Hepatic stellate cell (primary cell): ENCODE data around the gene SLC18A3.

Source experiments
- DNase-seq: peaks from one replicate; pipeline ENCODE4 v3.0.0; 2011; ENCODE audit warnings: low spot score

SLC18A3 gene

GRCh38 chr10:49611816-49612512 lies 1.9 kb downstream of the SLC18A3 start:
- DNase-seq, result no peak

- DNase-seq, result no peak
These were observed 2.5 kb downstream of the SLC18A3 start for GRCh38 chr10:49612513-49613164.

GRCh38 chr10:49613165-49613881 lies 3.2 kb downstream of the SLC18A3 start:
- no peak for DNase-seq

- no peak for DNase-seq
These were observed 3.8 kb downstream of the SLC18A3 start, which contains the start of gene CHAT for GRCh38 chr10:49613882-49614241. CHAT (plus strand) TSS chr10:49614037; CDS start chr10:49614190, 153 bp downstream.

- DNase-seq, result no peak
These were observed 4.4 kb downstream of the SLC18A3 start for GRCh38 chr10:49614242-49615198.

GRCh38 chr10:49615213-49615612 lies 5.1 kb downstream of the SLC18A3 start:
- DNase-seq, result no peak

GRCh38 chr10:49615721-49616120 lies 5.6 kb downstream of the SLC18A3 start:
- no peak for DNase-seq

- no peak for DNase-seq
These were observed 6.5 kb downstream of the SLC18A3 start for GRCh38 chr10:49616421-49617101.

GRCh38 chr10:49617121-49618020 lies 7.3 kb downstream of the SLC18A3 start:
- DNase-seq, result no peak

- DNase-seq, result no peak
These were observed 8.7 kb downstream of the SLC18A3 start for GRCh38 chr10:49618821-49619220.

- DNase-seq, result no peak
These were observed 9.5 kb downstream of the SLC18A3 start for GRCh38 chr10:49619613-49620012.

- DNase-seq, result no peak
These were observed 10.2 kb downstream of the SLC18A3 start for GRCh38 chr10:49620286-49620810.

- DNase-seq, result no peak
These were observed 10.8 kb downstream of the SLC18A3 start for GRCh38 chr10:49620841-49621378.

- no peak for DNase-seq
These were observed 11.5 kb downstream of the SLC18A3 start for GRCh38 chr10:49621561-49621960.

GRCh38 chr10:49622426-49623425 lies 12.6 kb downstream of the SLC18A3 start:
- no peak for DNase-seq

- DNase-seq, result no peak
These were observed 14.5 kb downstream of the SLC18A3 start for GRCh38 chr10:49624629-49625028.

GRCh38 chr10:49625411-49625810 lies 15.3 kb downstream of the SLC18A3 start:
- no peak for DNase-seq

GRCh38 chr10:49627038-49627437 lies 16.9 kb downstream of the SLC18A3 start:
- DNase-seq, result no peak
